GM04503 (cell line): ENCODE measurements around the gene GALK2.
"Not testable (repeated sequence)": the region's sequence is repeated elsewhere in the genome, so short reads cannot be mapped to it uniquely, and the experiment has no call there.

Experiments
- DNase-seq: peaks from one replicate; pipeline ENCODE4 v3.0.0-alpha.2; 2012; ENCODE audit warnings: low read depth

The GALK2 gene

DNA sequence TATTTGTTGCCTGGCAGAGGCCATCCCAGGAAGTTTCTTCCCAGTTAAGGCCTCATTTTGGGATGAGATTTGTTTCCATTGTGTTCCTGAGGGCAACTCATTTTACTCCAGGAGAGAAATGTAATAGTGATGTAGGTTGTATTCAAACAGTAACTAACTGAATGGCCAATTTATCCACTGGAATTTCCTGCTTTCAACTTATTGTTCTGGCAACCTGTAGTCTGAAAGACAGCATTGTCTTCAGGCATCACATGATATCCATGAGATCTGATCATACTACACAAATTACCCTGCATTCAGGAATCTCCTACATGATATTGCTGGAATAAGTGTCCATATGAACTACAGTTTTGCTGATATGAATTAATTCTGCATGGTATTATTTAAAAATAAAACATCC lies 173.5 kb downstream of the GALK2 start:
- DNase-seq = no peak

GRCh38 chr15:49354439-49354838 lies 184.4 kb downstream of the GALK2 start:
- not testable (repeated sequence) for DNase-seq

- no peak for DNase-seq
Measured at GRCh38 chr15:49361370-49361769, 191.3 kb downstream of the GALK2 start.

DNA sequence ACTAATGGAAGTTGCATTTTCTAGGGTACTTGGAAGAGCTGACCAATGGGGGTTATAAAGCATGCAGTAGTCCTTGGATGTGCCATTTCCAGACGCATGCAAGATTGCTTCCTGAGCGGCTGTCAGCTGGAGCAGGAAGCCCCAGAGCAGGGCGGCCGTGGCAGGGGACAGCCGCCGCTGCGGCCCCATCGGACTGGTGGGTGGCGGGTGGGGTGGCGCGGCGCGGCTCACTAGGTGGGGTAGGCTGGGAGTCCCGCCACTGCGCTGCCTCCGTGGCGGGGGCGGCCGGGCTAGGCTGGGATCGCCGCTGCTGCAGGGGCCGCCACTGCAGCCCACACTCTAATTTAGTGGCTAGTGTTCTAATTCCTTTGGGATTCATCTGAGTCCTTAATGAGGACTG lies 196.4 kb downstream of the GALK2 start:
- DNase-seq = no peak

GRCh38 chr15:49370782-49371181 lies 200.7 kb downstream of the GALK2 start:
- no peak for DNase-seq

- no peak for DNase-seq
Measured at GRCh38 chr15:49372366-49372765, 202.3 kb downstream of the GALK2 start.

- DNase-seq = no peak
Measured at GRCh38 chr15:49379996-49380395, 209.9 kb downstream of the GALK2 start.

DNA sequence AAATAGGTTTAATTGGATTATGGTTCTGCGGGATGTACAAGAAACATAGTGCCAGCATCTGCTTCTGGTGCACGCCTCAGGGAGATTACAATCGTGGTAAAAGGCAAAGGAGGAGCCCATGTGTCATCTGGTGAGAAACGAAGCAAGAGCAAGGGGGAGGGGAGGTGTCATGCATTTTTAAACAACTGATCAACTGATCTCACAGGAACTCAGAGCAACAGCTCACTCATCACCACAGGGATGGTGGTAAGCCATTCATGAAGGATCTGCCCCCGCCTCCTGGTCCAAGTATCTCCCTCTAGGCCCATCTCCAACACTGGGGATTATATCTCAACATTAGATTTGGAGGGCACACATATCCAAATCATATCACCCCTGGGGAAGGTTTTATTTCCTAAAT lies 210.9 kb downstream of the GALK2 start:
- DNase-seq = no peak
